HEK293 (cell line): ENCODE results near the gene CACNA1S.

ENCODE experiments used
- ELK4 ChIP-seq: IDR thresholded peaks from 2 replicates; pipeline ENCODE4 v1.6.1; 2011; ENCODE audit warnings: mild to moderate bottlenecking, low read depth, low read length, borderline replicate concordance
- KLF16 ChIP-seq: fragments of 450-650 bp; formaldehyde crosslinking; IDR thresholded peaks from 2 replicates; pipeline ENCODE4 v1.5.1; 2017; ENCODE audit warnings: missing biosample characterization, missing genetic modification characterization
- MYNN ChIP-seq: fragments of 450-650 bp; formaldehyde crosslinking; IDR thresholded peaks from 2 replicates; pipeline ENCODE4 v1.5.1; 2016; ENCODE audit warnings: missing biosample characterization, missing genetic modification characterization, borderline replicate concordance
- MZF1 ChIP-seq: fragments of 450-650 bp; formaldehyde crosslinking; IDR thresholded peaks from 2 replicates; pipeline ENCODE4 v1.5.1; 2017; ENCODE audit warnings: missing biosample characterization, missing genetic modification characterization, borderline replicate concordance
- PRDM4 ChIP-seq: fragments of 450-650 bp; formaldehyde crosslinking; IDR thresholded peaks from 2 replicates; pipeline ENCODE4 v1.5.1; 2017; ENCODE audit warnings: missing biosample characterization, missing genetic modification characterization
- ZBTB10 ChIP-seq: fragments of 450-650 bp; formaldehyde crosslinking; IDR thresholded peaks from 2 replicates; pipeline ENCODE4 v1.5.1; 2016; ENCODE audit warnings: missing biosample characterization, missing genetic modification characterization
- ZBTB11 ChIP-seq: fragments of 450-650 bp; formaldehyde crosslinking; conservative IDR thresholded peaks from 2 replicates; pipeline ENCODE4 v1.5.1; 2016; ENCODE audit warnings: low read depth, missing biosample characterization, missing genetic modification characterization
- ZFP37 ChIP-seq: fragments of 450-650 bp; formaldehyde crosslinking; IDR thresholded peaks from 2 replicates; pipeline ENCODE4 v1.5.1; 2016; ENCODE audit warnings: missing biosample characterization, missing genetic modification characterization
- ZNF140 ChIP-seq: fragments of 450-650 bp; formaldehyde crosslinking; IDR thresholded peaks from 2 replicates; pipeline ENCODE4 v1.5.1; 2016; ENCODE audit warnings: missing biosample characterization, missing genetic modification characterization
- ZNF175 ChIP-seq: fragments of 450-650 bp; formaldehyde crosslinking; IDR thresholded peaks from 2 replicates; pipeline ENCODE4 v1.5.1; 2016; ENCODE audit warnings: missing biosample characterization, missing genetic modification characterization
- ZNF18 ChIP-seq: fragments of 450-650 bp; formaldehyde crosslinking; IDR thresholded peaks from 2 replicates; pipeline ENCODE4 v1.5.1; 2016; ENCODE audit warnings: missing biosample characterization, missing genetic modification characterization
- ZNF292 ChIP-seq: fragments of 450-650 bp; formaldehyde crosslinking; IDR thresholded peaks from 2 replicates; pipeline ENCODE4 v1.5.1; 2016; ENCODE audit warnings: low read depth, missing biosample characterization, missing genetic modification characterization, borderline replicate concordance
- ZNF311 ChIP-seq: fragments of 450-650 bp; formaldehyde crosslinking; IDR thresholded peaks from 2 replicates; pipeline ENCODE4 v1.5.1; 2017; ENCODE audit warnings: missing biosample characterization, missing genetic modification characterization, borderline replicate concordance
- ZNF350 ChIP-seq: fragments of 450-650 bp; formaldehyde crosslinking; IDR thresholded peaks from 2 replicates; pipeline ENCODE4 v1.5.0; 2017; ENCODE audit warnings: missing biosample characterization, mild to moderate bottlenecking, missing genetic modification characterization
- ZNF423 ChIP-seq: fragments of 450-650 bp; formaldehyde crosslinking; IDR thresholded peaks from 2 replicates; pipeline ENCODE4 v1.5.1; 2016; ENCODE audit warnings: missing biosample characterization, missing genetic modification characterization
- ZNF529 ChIP-seq: fragments of 450-650 bp; formaldehyde crosslinking; IDR thresholded peaks from 2 replicates; pipeline ENCODE4 v1.5.1; 2017; ENCODE audit warnings: missing genetic modification characterization, missing biosample characterization; ENCODE audit not compliant: insufficient replicate concordance
- ZNF530 ChIP-seq: fragments of 450-650 bp; formaldehyde crosslinking; IDR thresholded peaks from 2 replicates; pipeline ENCODE4 v1.5.1; 2016; ENCODE audit warnings: low read depth, missing biosample characterization, missing genetic modification characterization
- ZNF585B ChIP-seq: fragments of 450-650 bp; formaldehyde crosslinking; IDR thresholded peaks from 2 replicates; pipeline ENCODE4 v1.5.1; 2016; ENCODE audit warnings: missing biosample characterization, missing genetic modification characterization
- ZNF600 ChIP-seq: fragments of 450-650 bp; formaldehyde crosslinking; IDR thresholded peaks from 2 replicates; pipeline ENCODE4 v1.5.1; 2016; ENCODE audit warnings: missing biosample characterization, missing genetic modification characterization
- ZNF626 ChIP-seq: fragments of 450-650 bp; sonication (Bioruptor Pico); formaldehyde crosslinking; IDR thresholded peaks from 2 replicates; pipeline ENCODE4 v1.5.1; 2018; ENCODE audit warnings: missing biosample characterization, missing genetic modification characterization, inconsistent platforms
- ZNF677 ChIP-seq: fragments of 450-650 bp; IDR thresholded peaks from 2 replicates; pipeline ENCODE4 v1.5.0; 2018; ENCODE audit warnings: missing biosample characterization, mild to moderate bottlenecking, missing genetic modification characterization, moderate library complexity
- ZNF692 ChIP-seq: fragments of 450-650 bp; formaldehyde crosslinking; IDR thresholded peaks from 2 replicates; pipeline ENCODE4 v1.5.1; 2016; ENCODE audit warnings: missing biosample characterization, missing genetic modification characterization
- ZNF830 ChIP-seq: fragments of 450-650 bp; IDR thresholded peaks from 2 replicates; pipeline ENCODE4 v1.5.0; 2018; ENCODE audit warnings: missing biosample characterization, missing genetic modification characterization, low read depth, mild to moderate bottlenecking, moderate library complexity
- ZNF837 ChIP-seq: fragments of 450-650 bp; formaldehyde crosslinking; IDR thresholded peaks from 2 replicates; pipeline ENCODE4 v1.5.1; 2016; ENCODE audit warnings: missing biosample characterization, missing genetic modification characterization
- ZSCAN23 ChIP-seq: fragments of 450-650 bp; formaldehyde crosslinking; IDR thresholded peaks from 2 replicates; pipeline ENCODE4 v1.5.1; 2016; ENCODE audit warnings: missing biosample characterization, missing genetic modification characterization

The CACNA1S gene

GRCh38 chr1:201114245-201115131, 2.3 kb upstream of the CACNA1S start (continued):
- TF ChIP-seq ZBTB11 (tag by site-specific recombination) (no peak; the same call in none of the 2 replicates), ZNF626 (no peak), ZBTB10 (tag by site-specific recombination) (peak; percentile 44; the same call in 1 of the 2 replicates), ELK4 (no peak), ZNF292 (tag by site-specific recombination) (no peak), ZNF140 (tag by site-specific recombination) (no peak), ZNF530 (tag by site-specific recombination) (no peak), ZFP37 (peak; percentile 90), MYNN (tag by site-specific recombination) (no peak), ZNF311 (no peak), ZSCAN23 (no peak), PRDM4 (tag by site-specific recombination) (no peak), ZNF175 (no peak), ZNF423 (tag by site-specific recombination) (peak; percentile 59; the same call in 1 of the 2 replicates), ZNF350 (tag by site-specific recombination) (no peak), MZF1 (tag by site-specific recombination) (no peak), ZNF837 (tag by site-specific recombination) (no peak), ZNF830 (tag by site-specific recombination) (no peak), ZNF677 (tag by site-specific recombination) (no peak), ZNF585B (tag by site-specific recombination) (no peak), ZNF692 (tag by site-specific recombination) (no peak), ZNF529 (tag by site-specific recombination) (no peak), ZNF600 (tag by site-specific recombination) (peak; percentile 99), ZNF18 (tag by site-specific recombination) (no peak), KLF16 (tag by site-specific recombination) (peak; percentile 41; the same call in 1 of the 2 replicates)
